HEK293T (cell line): ENCODE data around the gene SYNE1.

Experiments
- BHLHE40 ChIP-seq: fragments of 450-650 bp; IDR thresholded peaks from 2 replicates; pipeline ENCODE4 v1.6.1; 2016; ENCODE audit warnings: mild to moderate bottlenecking, moderate library complexity, borderline replicate concordance
- FOXM1 ChIP-seq: fragments of 450-650 bp; IDR thresholded peaks from 2 replicates; pipeline ENCODE4 v1.6.1; 2017; ENCODE audit warnings: mild to moderate bottlenecking, borderline replicate concordance
- SP1 ChIP-seq: fragments of 450-650 bp; IDR thresholded peaks from 2 replicates; pipeline ENCODE4 v1.6.1; 2017
- ZNF384 ChIP-seq: fragments of 450-650 bp; IDR thresholded peaks from 2 replicates; pipeline ENCODE4 v1.6.1; 2016
- TF ChIP-seq, protein P1 (sequence below): fragments of 450-650 bp; IDR thresholded peaks from 2 replicates; pipeline ENCODE4 v1.6.1; 2016

DNA sequence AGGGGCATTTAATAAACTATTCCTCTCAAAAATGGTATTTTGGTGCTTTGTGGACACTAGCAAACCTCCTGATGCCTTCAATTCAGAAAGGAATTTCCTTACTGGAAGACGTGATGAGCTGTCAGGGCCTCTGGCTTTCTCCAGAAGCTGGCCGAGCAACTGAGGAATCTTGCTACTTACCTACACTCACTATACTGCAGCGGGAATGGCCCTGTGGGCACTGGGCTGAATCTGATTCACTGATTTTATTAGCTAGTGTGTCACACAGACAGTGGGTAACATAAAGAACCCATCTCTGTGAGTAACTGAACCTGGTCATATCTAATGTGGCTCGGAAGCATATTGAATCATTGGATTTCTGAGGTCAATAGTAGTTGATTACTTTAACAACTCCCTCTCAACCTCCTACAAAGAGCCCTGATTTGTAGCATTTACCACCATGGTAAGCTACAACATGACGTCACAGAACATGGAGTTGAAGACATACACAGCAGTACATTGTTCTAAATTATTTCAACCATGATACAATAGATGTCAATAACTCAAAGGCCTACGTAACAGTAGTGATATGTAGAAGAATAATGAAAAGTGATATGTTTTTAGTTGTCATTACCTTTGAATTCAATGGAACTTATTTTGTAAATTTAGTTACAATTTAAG is 232.1 kb downstream of the SYNE1 start:
- TF ChIP-seq BHLHE40 (no peak), FOXM1 (no peak), SP1 (no peak), ZNF384 (no peak)
- TF ChIP-seq, protein P1, sequence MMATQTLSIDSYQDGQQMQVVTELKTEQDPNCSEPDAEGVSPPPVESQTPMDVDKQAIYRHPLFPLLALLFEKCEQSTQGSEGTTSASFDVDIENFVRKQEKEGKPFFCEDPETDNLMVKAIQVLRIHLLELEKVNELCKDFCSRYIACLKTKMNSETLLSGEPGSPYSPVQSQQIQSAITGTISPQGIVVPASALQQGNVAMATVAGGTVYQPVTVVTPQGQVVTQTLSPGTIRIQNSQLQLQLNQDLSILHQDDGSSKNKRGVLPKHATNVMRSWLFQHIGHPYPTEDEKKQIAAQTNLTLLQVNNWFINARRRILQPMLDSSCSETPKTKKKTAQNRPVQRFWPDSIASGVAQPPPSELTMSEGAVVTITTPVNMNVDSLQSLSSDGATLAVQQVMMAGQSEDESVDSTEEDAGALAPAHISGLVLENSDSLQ, result no peak
